HL-60 (cell line): ENCODE measurements around the gene PAPPA.

Source experiments
- DNase-seq, 2 experiments: peaks; one replicate each; pipeline ENCODE4 v3.0.0-alpha.2; 2010 to 2020; ENCODE audit warnings: low read depth in 1 of 2, low spot score in 1 of 2
- H3K27ac ChIP-seq: fragments of 250-450 bp; sonication (Bioruptor Pico); replicated peaks from 2 replicates; pipeline ENCODE4 v1.5.1; 2020; ENCODE audit warnings: mild to moderate bottlenecking, moderate library complexity
- H3K27me3 ChIP-seq: fragments of 250-450 bp; sonication (Bioruptor Pico); 2 replicates; pipeline ENCODE4 v1.5.1; 2021; ENCODE audit warnings: mild to moderate bottlenecking, moderate library complexity; ENCODE audit not compliant: insufficient read depth, poor library complexity, severe bottlenecking
- H3K4me3 ChIP-seq: replicated peaks from 2 replicates; pipeline ENCODE4 v1.5.1; 2011; ENCODE audit warnings: mild to moderate bottlenecking, control low read depth, low read length; ENCODE audit not compliant: insufficient read depth
- GABPA ChIP-seq: IDR thresholded peaks from 2 replicates; pipeline ENCODE4 v1.6.1; 2012; ENCODE audit warnings: low read depth
- POLR2AphosphoS5 ChIP-seq: IDR thresholded peaks from 2 replicates; pipeline ENCODE4 v1.6.1; 2012; ENCODE audit warnings: low read depth
- SPI1 ChIP-seq: IDR thresholded peaks from 2 replicates; pipeline ENCODE4 v1.6.1; 2012; ENCODE audit warnings: low read depth, mild to moderate bottlenecking, borderline replicate concordance
- TF ChIP-seq, protein P1 (sequence below): IDR thresholded peaks from one replicate; pipeline ENCODE4 v1.5.1; 2011; ENCODE audit warnings: low read length, control low read depth, inconsistent platforms; ENCODE audit not compliant: insufficient read depth
- TF ChIP-seq, protein P2 (sequence below): IDR thresholded peaks from 2 replicates; pipeline ENCODE4 v1.6.1; 2012; ENCODE audit warnings: low read depth; ENCODE audit not compliant: insufficient replicate concordance

Gene PAPPA

DNA sequence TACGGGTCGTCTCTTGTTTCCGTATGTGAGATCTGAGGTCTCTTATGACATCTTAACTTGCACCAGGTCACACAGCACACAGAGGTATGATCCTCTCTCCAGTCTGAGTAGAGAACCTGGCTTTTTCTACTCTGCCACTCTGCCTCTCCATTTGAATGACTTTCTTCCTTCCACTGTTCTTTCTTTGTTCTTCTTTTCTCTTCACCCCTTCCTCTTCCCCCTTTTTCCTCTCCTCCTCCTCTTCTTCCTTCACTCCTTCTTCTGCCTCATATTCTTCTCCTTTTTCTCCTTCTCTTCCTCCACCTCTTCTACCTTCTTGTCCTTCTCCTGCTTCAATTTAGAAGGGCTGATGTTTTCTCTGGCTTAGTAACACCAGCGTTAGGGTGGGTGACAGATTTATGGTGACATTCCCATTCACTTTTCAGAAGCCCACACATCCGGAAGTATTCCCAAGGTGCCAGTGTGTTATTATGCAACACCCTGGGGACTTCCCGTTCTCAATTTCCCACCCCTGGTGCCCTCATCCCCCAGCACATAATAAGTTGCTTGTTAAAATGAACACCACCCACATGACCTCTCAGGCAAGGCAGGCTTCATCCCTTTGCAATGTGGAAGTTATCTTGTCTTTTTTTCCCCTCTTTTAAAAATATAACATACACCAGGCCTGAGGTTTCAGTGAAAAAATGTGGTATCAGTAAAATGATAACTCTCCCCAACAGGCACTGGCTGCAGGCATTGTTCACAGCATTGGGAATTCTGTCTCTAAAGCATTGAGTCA is 122.0 kb downstream of the PAPPA start:
- Histone ChIP-seq H3K27me3 (no peaks in the 10 kb centered on the region), H3K27ac (no peak overlapping the region), H3K4me3 (no peak overlapping the region)
- no peak for TF ChIP-seq GABPA
- DNase-seq: no peak

DNA sequence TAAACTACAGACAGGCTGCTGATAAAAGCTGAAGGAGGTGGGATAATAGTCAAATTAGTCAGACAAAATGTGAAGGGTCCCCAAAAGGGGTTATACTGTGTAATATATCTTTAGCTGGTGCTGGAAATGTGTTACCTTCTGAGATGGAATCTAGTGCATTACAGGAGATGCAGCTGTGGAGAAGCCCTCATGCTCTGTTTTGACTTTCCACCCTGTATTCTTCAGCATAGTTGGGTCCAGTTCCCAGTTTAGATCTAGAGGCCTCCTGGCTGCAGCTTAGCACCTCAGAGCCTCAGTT is 122.6 kb downstream of the PAPPA start:
- Histone ChIP-seq H3K4me3 (no peak overlapping the region), H3K27ac (no peak overlapping the region), H3K27me3 (no peaks in the 10 kb centered on the region)
- no peak for DNase-seq
- no peak for TF ChIP-seq GABPA
- TF ChIP-seq, protein P1, sequence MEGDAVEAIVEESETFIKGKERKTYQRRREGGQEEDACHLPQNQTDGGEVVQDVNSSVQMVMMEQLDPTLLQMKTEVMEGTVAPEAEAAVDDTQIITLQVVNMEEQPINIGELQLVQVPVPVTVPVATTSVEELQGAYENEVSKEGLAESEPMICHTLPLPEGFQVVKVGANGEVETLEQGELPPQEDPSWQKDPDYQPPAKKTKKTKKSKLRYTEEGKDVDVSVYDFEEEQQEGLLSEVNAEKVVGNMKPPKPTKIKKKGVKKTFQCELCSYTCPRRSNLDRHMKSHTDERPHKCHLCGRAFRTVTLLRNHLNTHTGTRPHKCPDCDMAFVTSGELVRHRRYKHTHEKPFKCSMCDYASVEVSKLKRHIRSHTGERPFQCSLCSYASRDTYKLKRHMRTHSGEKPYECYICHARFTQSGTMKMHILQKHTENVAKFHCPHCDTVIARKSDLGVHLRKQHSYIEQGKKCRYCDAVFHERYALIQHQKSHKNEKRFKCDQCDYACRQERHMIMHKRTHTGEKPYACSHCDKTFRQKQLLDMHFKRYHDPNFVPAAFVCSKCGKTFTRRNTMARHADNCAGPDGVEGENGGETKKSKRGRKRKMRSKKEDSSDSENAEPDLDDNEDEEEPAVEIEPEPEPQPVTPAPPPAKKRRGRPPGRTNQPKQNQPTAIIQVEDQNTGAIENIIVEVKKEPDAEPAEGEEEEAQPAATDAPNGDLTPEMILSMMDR: no peak
- no peak for TF ChIP-seq SPI1
- TF ChIP-seq POLR2AphosphoS5: no peak
- TF ChIP-seq, protein P2, sequence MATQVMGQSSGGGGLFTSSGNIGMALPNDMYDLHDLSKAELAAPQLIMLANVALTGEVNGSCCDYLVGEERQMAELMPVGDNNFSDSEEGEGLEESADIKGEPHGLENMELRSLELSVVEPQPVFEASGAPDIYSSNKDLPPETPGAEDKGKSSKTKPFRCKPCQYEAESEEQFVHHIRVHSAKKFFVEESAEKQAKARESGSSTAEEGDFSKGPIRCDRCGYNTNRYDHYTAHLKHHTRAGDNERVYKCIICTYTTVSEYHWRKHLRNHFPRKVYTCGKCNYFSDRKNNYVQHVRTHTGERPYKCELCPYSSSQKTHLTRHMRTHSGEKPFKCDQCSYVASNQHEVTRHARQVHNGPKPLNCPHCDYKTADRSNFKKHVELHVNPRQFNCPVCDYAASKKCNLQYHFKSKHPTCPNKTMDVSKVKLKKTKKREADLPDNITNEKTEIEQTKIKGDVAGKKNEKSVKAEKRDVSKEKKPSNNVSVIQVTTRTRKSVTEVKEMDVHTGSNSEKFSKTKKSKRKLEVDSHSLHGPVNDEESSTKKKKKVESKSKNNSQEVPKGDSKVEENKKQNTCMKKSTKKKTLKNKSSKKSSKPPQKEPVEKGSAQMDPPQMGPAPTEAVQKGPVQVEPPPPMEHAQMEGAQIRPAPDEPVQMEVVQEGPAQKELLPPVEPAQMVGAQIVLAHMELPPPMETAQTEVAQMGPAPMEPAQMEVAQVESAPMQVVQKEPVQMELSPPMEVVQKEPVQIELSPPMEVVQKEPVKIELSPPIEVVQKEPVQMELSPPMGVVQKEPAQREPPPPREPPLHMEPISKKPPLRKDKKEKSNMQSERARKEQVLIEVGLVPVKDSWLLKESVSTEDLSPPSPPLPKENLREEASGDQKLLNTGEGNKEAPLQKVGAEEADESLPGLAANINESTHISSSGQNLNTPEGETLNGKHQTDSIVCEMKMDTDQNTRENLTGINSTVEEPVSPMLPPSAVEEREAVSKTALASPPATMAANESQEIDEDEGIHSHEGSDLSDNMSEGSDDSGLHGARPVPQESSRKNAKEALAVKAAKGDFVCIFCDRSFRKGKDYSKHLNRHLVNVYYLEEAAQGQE: no peak

DNA sequence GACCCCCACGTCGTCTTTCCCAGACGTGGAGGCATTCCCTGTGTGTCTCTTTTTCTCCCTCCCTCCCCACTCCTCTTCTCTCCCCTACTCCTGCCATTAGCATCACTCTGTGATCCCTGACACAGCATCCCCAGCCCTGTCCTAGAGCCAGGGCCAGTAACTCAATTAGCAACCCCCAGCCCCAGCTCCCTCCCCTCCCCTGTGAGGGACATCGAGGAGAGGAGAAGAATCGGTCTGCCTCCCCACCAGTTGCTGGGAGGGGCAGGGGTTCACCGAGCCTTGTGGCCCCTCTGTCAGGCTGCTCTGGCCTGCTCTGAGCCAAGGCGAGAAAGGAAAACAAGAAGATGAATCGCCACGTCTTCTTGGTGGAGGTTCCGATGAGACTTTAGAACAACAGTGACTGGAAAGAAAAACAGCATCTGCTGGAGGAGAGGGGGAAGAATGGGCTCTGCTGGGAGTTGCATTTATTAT is 123.1 kb downstream of the PAPPA start:
- no peak for TF ChIP-seq POLR2AphosphoS5
- TF ChIP-seq GABPA: no peak
- TF ChIP-seq, protein P2: no peak
- TF ChIP-seq, protein P1: no peak
- TF ChIP-seq SPI1: no peak
- no peak for DNase-seq
- H3K27ac ChIP-seq: no peak overlapping the region
- no peaks in the 10 kb centered on the region for H3K27me3 ChIP-seq
- no peak overlapping the region for H3K4me3 ChIP-seq

DNA sequence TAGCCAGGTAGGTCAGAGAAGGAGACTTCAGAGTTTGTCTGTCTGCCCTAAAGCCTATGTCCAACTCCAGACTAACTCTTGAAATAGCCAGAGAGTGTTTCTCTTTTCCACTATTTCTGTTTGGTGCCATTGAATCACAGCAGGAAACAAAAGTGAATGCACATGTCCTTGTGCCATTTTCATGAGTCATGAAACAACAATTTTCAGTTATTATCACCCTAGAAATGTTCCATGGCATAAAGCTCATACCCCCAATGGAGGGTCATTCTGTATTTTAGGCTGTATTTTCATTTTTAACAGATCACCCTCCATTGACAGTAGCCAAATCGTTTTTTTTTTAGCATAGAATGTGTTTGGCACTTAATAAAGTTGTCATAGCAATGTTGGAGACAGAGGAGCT is 124.7 kb downstream of the PAPPA start:
- TF ChIP-seq, protein P2: no peak
- TF ChIP-seq POLR2AphosphoS5: no peak
- TF ChIP-seq GABPA: no peak
- no peak for TF ChIP-seq SPI1
- TF ChIP-seq, protein P1: no peak
- H3K27me3 ChIP-seq: no peaks in the 10 kb centered on the region
- DNase-seq: no peak
- H3K27ac ChIP-seq: no peak overlapping the region
- no peak overlapping the region for H3K4me3 ChIP-seq
